Esophagus squamous epithelium (tissue), 4 donors: ENCODE data around the gene TBXA2R.

Experiments used
- CTCF ChIP-seq, 6 experiments: fragments of 450-650 bp in 4 of 6; fragments of 200-600 bp in 2 of 6; sonication (generic) in 2 of 6; IDR thresholded peaks; one replicate each; pipeline ENCODE4 v1.5.1; 2016 to 2019; ENCODE audit warnings: antibody characterized with exemption in 6 of 6, mild to moderate bottlenecking in 4 of 6, moderate library complexity in 4 of 6
- POLR2A ChIP-seq, 4 donors: fragments of 450-650 bp; IDR thresholded peaks; one replicate each; pipeline ENCODE4 v1.6.1; 2017; ENCODE audit warnings: antibody characterized with exemption in 4 of 4, mild to moderate bottlenecking in 4 of 4, moderate library complexity in 3 of 4

- TF ChIP-seq CTCF (IDR thresholded peaks at IDR 0.05) (no peak), POLR2A (IDR thresholded peaks at IDR 0.05) (no peak)
Observed at GRCh38 chr19:3549816-3550215, 56.9 kb downstream of the TBXA2R start.
